Neural cell (in vitro differentiated cells): Measurements from ENCODE around the gene DNAH17.

ENCODE experiments used
- EP300 ChIP-seq: fragments of 450-650 bp; conservative IDR thresholded peaks from 2 replicates; pipeline ENCODE4 v1.6.1; 2014; ENCODE audit warnings: antibody characterized with exemption, mild to moderate bottlenecking, moderate library complexity; ENCODE audit not compliant: poor library complexity, severe bottlenecking
- EZH2 ChIP-seq: fragments of 200-600, 300-800 bp; shearing (Covaris generic), sonication (generic); IDR thresholded peaks from 2 replicates; pipeline ENCODE4 v1.6.1; 2014; ENCODE audit warnings: antibody characterized with exemption, low read length, borderline replicate concordance, mild to moderate bottlenecking; ENCODE audit not compliant: insufficient read depth, poor library complexity, severe bottlenecking
- MXI1 ChIP-seq: fragments of 450-650 bp; conservative IDR thresholded peaks from 2 replicates; pipeline ENCODE4 v1.6.1; 2014; ENCODE audit warnings: antibody characterized with exemption, mild to moderate bottlenecking; ENCODE audit not compliant: poor library complexity, severe bottlenecking
- POLR2AphosphoS5 ChIP-seq: IDR thresholded peaks from 2 replicates; pipeline ENCODE4 v1.6.1; 2012
- RAD21 ChIP-seq: fragments of 450-650 bp; conservative IDR thresholded peaks from 2 replicates; pipeline ENCODE4 v1.6.1; 2014; ENCODE audit warnings: antibody characterized with exemption, mild to moderate bottlenecking, moderate library complexity
- TAF1 ChIP-seq: IDR thresholded peaks from 2 replicates; pipeline ENCODE4 v1.6.1; 2012; ENCODE audit warnings: low read depth
- TF ChIP-seq, protein P1 (sequence below): fragments of 450-650 bp; IDR thresholded peaks from 2 replicates; pipeline ENCODE4 v1.5.1; 2014; ENCODE audit warnings: antibody characterized with exemption, mild to moderate bottlenecking, moderate library complexity; ENCODE audit not compliant: poor library complexity, severe bottlenecking
- TF ChIP-seq, protein P2 (sequence below): IDR thresholded peaks from 2 replicates; pipeline ENCODE4 v1.6.1; 2012; ENCODE audit warnings: borderline replicate concordance

DNA sequence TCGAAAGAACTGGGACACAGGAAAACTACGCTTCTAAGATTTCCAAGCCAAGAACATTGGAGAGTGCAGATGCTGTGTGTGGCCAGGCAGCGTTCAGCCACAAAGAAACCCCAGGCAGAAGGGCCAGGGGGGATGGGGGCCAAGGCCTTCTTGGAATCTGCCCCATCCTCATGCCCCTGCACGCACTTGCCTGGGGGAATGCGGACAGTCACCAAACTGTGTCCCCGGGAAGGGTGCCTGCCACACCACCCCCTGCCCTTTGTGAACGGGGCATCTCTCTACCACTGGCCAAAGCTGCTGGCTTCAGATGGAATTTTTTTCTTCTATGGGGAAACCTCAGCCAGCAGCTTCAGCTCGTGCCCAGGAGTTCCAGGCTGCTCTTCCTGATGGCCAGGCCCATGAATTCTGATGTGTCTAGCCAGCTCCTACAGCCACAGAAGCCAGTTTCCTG is 32.0 kb upstream of the DNAH17 start:
- TF ChIP-seq RAD21 (no peak), EZH2 (no peak), MXI1 (no peak), TAF1 (no peak), EP300 (no peak), POLR2AphosphoS5 (no peak)
- TF ChIP-seq, protein P1, sequence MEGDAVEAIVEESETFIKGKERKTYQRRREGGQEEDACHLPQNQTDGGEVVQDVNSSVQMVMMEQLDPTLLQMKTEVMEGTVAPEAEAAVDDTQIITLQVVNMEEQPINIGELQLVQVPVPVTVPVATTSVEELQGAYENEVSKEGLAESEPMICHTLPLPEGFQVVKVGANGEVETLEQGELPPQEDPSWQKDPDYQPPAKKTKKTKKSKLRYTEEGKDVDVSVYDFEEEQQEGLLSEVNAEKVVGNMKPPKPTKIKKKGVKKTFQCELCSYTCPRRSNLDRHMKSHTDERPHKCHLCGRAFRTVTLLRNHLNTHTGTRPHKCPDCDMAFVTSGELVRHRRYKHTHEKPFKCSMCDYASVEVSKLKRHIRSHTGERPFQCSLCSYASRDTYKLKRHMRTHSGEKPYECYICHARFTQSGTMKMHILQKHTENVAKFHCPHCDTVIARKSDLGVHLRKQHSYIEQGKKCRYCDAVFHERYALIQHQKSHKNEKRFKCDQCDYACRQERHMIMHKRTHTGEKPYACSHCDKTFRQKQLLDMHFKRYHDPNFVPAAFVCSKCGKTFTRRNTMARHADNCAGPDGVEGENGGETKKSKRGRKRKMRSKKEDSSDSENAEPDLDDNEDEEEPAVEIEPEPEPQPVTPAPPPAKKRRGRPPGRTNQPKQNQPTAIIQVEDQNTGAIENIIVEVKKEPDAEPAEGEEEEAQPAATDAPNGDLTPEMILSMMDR, result no peak
- TF ChIP-seq, protein P2, sequence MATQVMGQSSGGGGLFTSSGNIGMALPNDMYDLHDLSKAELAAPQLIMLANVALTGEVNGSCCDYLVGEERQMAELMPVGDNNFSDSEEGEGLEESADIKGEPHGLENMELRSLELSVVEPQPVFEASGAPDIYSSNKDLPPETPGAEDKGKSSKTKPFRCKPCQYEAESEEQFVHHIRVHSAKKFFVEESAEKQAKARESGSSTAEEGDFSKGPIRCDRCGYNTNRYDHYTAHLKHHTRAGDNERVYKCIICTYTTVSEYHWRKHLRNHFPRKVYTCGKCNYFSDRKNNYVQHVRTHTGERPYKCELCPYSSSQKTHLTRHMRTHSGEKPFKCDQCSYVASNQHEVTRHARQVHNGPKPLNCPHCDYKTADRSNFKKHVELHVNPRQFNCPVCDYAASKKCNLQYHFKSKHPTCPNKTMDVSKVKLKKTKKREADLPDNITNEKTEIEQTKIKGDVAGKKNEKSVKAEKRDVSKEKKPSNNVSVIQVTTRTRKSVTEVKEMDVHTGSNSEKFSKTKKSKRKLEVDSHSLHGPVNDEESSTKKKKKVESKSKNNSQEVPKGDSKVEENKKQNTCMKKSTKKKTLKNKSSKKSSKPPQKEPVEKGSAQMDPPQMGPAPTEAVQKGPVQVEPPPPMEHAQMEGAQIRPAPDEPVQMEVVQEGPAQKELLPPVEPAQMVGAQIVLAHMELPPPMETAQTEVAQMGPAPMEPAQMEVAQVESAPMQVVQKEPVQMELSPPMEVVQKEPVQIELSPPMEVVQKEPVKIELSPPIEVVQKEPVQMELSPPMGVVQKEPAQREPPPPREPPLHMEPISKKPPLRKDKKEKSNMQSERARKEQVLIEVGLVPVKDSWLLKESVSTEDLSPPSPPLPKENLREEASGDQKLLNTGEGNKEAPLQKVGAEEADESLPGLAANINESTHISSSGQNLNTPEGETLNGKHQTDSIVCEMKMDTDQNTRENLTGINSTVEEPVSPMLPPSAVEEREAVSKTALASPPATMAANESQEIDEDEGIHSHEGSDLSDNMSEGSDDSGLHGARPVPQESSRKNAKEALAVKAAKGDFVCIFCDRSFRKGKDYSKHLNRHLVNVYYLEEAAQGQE, result no peak
